Coronary artery (tissue), 2 donors: ENCODE results near the gene SMARCB1.
A peak's percentile ranks its signal among the peaks of the same experiment; 100 is the strongest.

Experiments
- DNase-seq: peaks from one replicate; pipeline ENCODE4 v3.0.0-alpha.2; 2017; ENCODE audit warnings: low spot score
- H3K27ac ChIP-seq, 2 donors: fragments of 200-600 bp; sonication (generic); one replicate each; pipeline ENCODE4 v1.5.1; 2016 to 2019
- H3K4me3 ChIP-seq: fragments of 200-600 bp; sonication (generic); 2 replicates; pipeline ENCODE4 v1.5.1; 2016; ENCODE audit warnings: mild to moderate bottlenecking, moderate library complexity
- TF ChIP-seq, protein P1 (sequence below): fragments of 200-600 bp; sonication (generic); IDR thresholded peaks from one replicate; pipeline ENCODE4 v1.5.1; 2019; ENCODE audit warnings: antibody characterized with exemption

The SMARCB1 gene

GRCh38 chr22:23769321-23769965 lies 17.3 kb upstream of the SMARCB1 start:
- no peak for DNase-seq
- no peak overlapping the region for H3K4me3 ChIP-seq
- no peak overlapping the region for H3K27ac ChIP-seq

GRCh38 chr22:23772315-23772648 lies 14.5 kb upstream of the SMARCB1 start:
- DNase-seq, result no peak
- TF ChIP-seq, protein P1, sequence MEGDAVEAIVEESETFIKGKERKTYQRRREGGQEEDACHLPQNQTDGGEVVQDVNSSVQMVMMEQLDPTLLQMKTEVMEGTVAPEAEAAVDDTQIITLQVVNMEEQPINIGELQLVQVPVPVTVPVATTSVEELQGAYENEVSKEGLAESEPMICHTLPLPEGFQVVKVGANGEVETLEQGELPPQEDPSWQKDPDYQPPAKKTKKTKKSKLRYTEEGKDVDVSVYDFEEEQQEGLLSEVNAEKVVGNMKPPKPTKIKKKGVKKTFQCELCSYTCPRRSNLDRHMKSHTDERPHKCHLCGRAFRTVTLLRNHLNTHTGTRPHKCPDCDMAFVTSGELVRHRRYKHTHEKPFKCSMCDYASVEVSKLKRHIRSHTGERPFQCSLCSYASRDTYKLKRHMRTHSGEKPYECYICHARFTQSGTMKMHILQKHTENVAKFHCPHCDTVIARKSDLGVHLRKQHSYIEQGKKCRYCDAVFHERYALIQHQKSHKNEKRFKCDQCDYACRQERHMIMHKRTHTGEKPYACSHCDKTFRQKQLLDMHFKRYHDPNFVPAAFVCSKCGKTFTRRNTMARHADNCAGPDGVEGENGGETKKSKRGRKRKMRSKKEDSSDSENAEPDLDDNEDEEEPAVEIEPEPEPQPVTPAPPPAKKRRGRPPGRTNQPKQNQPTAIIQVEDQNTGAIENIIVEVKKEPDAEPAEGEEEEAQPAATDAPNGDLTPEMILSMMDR, result no peak
- H3K4me3 ChIP-seq, result peak overlapping the region; percentile 65
- H3K27ac ChIP-seq, result peak overlapping the region in 1 of 2 donors; percentile 5

More at GRCh38 chr22:23769321-23769965, 17.3 kb upstream of the SMARCB1 start:
- TF ChIP-seq, protein P1, result no peak

GRCh38 chr22:23772649-23773473 lies 13.9 kb upstream of the SMARCB1 start, which contains the start of gene MMP11:
Gene MMP11, plus strand, starts transcription at chr22:23772849. Its CDS starts 22 bp downstream, at chr22:23772871.
- peak within 1 kb of the TSS; percentile 65 for H3K4me3 ChIP-seq
- peak within 1 kb of the TSS in 1 of 2 donors; percentile 5 for H3K27ac ChIP-seq
- no peak for DNase-seq
- TF ChIP-seq, protein P1, result no peak

- no peak overlapping the region for H3K27ac ChIP-seq
- no peak for DNase-seq
- TF ChIP-seq, protein P1, result no peak
- peak overlapping the region; percentile 65 for H3K4me3 ChIP-seq
Measured at GRCh38 chr22:23773483-23774113, 13.2 kb upstream of the SMARCB1 start.

GRCh38 chr22:23774114-23774921 lies 12.4 kb upstream of the SMARCB1 start:
- no peak for DNase-seq
- TF ChIP-seq, protein P1, result no peak
- peak overlapping the region in 1 of 2 donors; percentile 12 for H3K27ac ChIP-seq
- H3K4me3 ChIP-seq, result no peak overlapping the region

GRCh38 chr22:23774922-23775436 lies 11.8 kb upstream of the SMARCB1 start:
- DNase-seq, result no peak
- TF ChIP-seq, protein P1, result no peak
- H3K27ac ChIP-seq, result peak overlapping the region in 1 of 2 donors; percentile 12
- H3K4me3 ChIP-seq, result no peak overlapping the region
